LNCaP clone FGC (cell line): Measurements from ENCODE around the gene NREP.

Experiments
- DNase-seq: peaks from one replicate; pipeline ENCODE4 v3.0.0-alpha.2; 2011; ENCODE audit warnings: low read depth
- H3K4me3 ChIP-seq: 2 replicates; pipeline ENCODE4 v1.5.1; 2011; ENCODE audit warnings: mild to moderate bottlenecking, low read depth, low read length, control low read depth
- TF ChIP-seq, protein P1 (sequence below): IDR thresholded peaks from 2 replicates; pipeline ENCODE4 v1.5.1; 2012; ENCODE audit warnings: mild to moderate bottlenecking; ENCODE audit not compliant: control insufficient read depth, insufficient read depth; ENCODE audit errors: extremely low read depth

The NREP gene

DNA sequence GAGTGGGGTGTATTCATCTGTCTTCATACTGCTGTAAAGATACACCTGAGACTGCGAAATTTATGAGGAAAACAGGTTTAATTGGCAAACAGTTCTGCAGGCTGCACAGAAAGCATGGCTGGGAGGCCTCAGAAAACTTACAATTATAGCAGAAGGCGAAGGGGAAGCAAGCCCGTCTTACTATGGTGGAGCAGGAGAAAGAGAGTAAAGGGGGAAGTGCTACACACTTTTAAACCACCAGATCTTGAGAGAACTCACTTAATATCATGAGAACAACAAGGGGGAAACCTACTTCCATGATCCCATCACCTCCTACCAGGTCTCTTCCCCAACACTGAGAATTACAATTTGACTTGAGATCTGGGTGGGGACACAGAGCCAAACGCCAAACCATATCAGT lies 12.5 kb upstream of the NREP start:
- H3K4me3 ChIP-seq: no peak overlapping the region
- TF ChIP-seq, protein P1, sequence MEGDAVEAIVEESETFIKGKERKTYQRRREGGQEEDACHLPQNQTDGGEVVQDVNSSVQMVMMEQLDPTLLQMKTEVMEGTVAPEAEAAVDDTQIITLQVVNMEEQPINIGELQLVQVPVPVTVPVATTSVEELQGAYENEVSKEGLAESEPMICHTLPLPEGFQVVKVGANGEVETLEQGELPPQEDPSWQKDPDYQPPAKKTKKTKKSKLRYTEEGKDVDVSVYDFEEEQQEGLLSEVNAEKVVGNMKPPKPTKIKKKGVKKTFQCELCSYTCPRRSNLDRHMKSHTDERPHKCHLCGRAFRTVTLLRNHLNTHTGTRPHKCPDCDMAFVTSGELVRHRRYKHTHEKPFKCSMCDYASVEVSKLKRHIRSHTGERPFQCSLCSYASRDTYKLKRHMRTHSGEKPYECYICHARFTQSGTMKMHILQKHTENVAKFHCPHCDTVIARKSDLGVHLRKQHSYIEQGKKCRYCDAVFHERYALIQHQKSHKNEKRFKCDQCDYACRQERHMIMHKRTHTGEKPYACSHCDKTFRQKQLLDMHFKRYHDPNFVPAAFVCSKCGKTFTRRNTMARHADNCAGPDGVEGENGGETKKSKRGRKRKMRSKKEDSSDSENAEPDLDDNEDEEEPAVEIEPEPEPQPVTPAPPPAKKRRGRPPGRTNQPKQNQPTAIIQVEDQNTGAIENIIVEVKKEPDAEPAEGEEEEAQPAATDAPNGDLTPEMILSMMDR: no peak
- no peak for DNase-seq

- DNase-seq: no peak
- H3K4me3 ChIP-seq: no peak overlapping the region
- TF ChIP-seq, protein P1: no peak
Observed at GRCh38 chr5:111765613-111766571, 8.9 kb upstream of the NREP start.

- no peak for DNase-seq
- TF ChIP-seq, protein P1: no peak
- H3K4me3 ChIP-seq: no peak overlapping the region
Observed at GRCh38 chr5:111764019-111764418, 7.0 kb upstream of the NREP start.

DNA sequence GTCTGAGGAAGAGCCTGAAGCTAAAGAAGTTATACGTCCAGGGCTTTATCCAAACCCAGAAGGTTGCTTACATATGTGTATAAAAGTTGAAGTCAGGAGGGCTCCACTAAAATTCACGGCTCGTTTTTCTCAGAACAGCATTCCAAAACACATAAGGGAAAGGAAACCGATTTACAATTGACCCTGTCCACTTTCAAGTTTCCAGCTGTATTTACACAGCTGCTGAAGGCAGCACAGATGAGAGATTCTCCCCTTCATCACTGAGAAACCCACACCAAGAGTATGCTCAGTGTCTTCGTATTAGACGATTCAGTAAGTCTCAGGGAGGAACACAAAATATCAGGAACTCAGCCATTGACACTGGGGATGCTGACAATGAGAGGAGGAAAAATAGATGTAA lies 5.9 kb upstream of the NREP start:
- no peak overlapping the region for H3K4me3 ChIP-seq
- DNase-seq: no peak
- TF ChIP-seq, protein P1: no peak

DNA sequence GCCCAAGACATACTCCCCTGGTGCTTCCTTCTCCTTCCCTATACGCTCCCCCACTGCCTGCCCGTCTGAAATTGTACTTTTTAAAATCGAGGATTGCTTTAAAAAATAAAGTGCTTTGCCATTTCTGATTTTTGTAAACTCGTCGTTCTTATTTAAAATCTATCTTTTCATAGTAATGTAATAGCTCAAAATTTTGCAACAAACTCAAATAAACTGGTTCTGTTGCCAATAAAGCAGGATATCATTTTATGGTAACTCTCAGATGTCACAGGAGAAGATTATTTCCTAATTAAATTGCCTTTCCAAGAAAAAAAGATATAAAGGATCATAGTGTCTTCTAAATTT lies 1.3 kb upstream of the NREP start:
- TF ChIP-seq, protein P1: no peak
- peak overlapping the region; percentile 82 for H3K4me3 ChIP-seq
- DNase-seq: no peak

DNA sequence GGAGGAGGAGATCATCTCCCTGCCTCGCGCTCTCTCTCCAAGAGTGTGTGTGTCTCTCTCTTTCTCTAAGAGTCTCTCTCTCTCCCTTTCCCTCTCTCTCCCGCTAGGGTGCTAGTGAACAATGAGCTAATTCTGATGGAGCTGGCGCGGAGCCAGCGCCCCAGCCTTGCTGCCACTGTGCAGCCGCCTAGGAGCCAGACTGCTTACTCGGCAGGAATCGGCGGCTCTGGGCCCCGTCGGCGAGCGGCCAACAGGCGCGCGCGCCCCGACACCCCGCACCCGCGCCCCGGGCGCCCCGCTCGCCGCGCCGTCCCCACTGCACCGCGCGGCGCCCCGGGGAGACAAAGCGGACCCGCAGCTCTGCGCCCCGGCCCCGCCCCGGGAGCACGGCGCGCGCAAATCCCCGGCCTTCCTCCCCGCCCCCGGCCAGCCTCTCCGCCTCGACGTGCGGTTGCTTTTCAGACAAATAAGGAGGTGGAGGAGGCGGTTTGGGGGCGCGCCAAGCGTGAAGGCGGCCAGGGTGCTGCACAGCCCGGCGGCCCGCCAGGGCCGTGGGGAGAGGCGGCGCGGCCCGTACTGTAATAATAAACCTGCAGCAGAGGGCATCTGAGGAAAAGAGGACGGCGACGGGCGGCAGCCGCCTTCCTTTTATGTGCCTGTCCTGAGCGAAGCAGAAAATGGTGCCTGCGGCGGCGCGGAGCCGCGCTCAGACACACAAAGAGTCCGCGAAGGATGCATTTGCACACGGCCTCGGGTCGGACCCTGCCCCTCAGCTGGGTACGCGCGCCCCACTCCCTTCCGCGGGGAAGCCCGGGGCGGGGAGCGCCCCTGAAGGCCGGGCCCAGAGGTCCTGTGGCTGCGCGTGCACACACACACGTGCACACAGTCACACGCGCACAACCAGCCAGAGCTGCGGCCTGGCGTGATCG lies 625 bp upstream of the NREP start:
- H3K4me3 ChIP-seq: peak overlapping the region; percentile 82
- TF ChIP-seq, protein P1: peak; percentile 40; the same call in 1 of the 2 replicates
- DNase-seq: peak; percentile 91
